HCT116 (cell line): ENCODE results near the gene RNU5D-1. TPM values are rescaled to one million over a fixed set of nuclear protein-coding genes. Genes with fewer than 3 reads are reported as not detected.
"Not testable (repeated sequence)": the region's sequence is repeated elsewhere in the genome, so short reads cannot be mapped to it uniquely, and the experiment has no call there.

ENCODE experiments used
- ATAC-seq: fragments of 200-7000 bp; cut with Tn5 transposase; 2 replicates; pipeline ENCODE4 v1.9.1; 2020; ENCODE audit warnings: mild to moderate bottlenecking, moderate library complexity
- BruUV-seq: library from RNA; stranded (reverse); fragments of 400-500 nt; replicated peaks from 2 replicates; lab custom pipeline; 2021; lab: Mats Ljungman, UMichigan
- CTCF ChIA-PET: fragments of 300-600 bp; sonication (Branson Sonifier 250); formaldehyde crosslinking; loops from one replicate; lab custom pipeline; 2021; ENCODE audit warnings: antibody characterized with exemption; lab: Charles Lee
- POLR2A ChIA-PET: fragments of 300-600, 350-600 bp; sonication (Branson Sonifier 250); formaldehyde crosslinking; loops from one replicate; lab custom pipeline; 2021; ENCODE audit warnings: antibody characterized with exemption; lab: Charles Lee
- RAD21 ChIA-PET, 2 experiments: fragments of 300-600 bp; sonication (Branson Sonifier 250); formaldehyde crosslinking; loops; one replicate each; lab custom pipeline; 2023; ENCODE audit warnings: low total read pairs in 2 of 2; ENCODE audit not compliant: uncharacterized antibody in 2 of 2, unreplicated experiment in 2 of 2, low non-redundant PET in 1 of 2; lab: Charles Lee
- DNase-seq: peaks from one replicate; pipeline ENCODE4 v3.0.0-alpha.2; 2010; ENCODE audit warnings: low read depth, low spot score
- H2AFZ ChIP-seq: fragments of 200-600 bp; shearing (Covaris generic), sonication (generic); 2 replicates; pipeline ENCODE4 v1.6.1; 2017; ENCODE audit warnings: low read depth, mixed run types, mixed read lengths, antibody characterized with exemption, low read length; ENCODE audit not compliant: poor library complexity, severe bottlenecking
- H3K27ac ChIP-seq: 2 replicates; pipeline ENCODE4 v1.5.1; 2012; ENCODE audit warnings: low read depth, low read length
- H3K27me3 ChIP-seq: fragments of 200-600 bp; sonication (generic); 2 replicates; pipeline ENCODE4 v1.6.1; 2016; ENCODE audit warnings: mixed run types, low read length, mixed read lengths; ENCODE audit not compliant: insufficient read depth
- H3K36me3 ChIP-seq, 2 experiments: fragments of 200-500 bp in 1 of 2; fragments of 200-600 bp in 1 of 2; sonication (Bioruptor generic) in 1 of 2; sonication (generic) in 1 of 2; 2 replicates each; pipeline versions ENCODE4 v1.5.1 to v1.6.1; 2014 to 2016; ENCODE audit warnings: low read length in 2 of 2, inconsistent platforms in 1 of 2, mixed read lengths in 1 of 2, mixed run types in 1 of 2; ENCODE audit not compliant: insufficient read depth in 2 of 2, control insufficient read depth in 1 of 2
- H3K4me1 ChIP-seq, 2 experiments: fragments of 200-600 bp in 1 of 2; sonication (generic) in 1 of 2; 2 replicates each; pipeline versions ENCODE4 v1.5.1 to v1.6.1; 2012 to 2017; ENCODE audit warnings: low read length in 2 of 2, inconsistent platforms in 1 of 2, mild to moderate bottlenecking in 1 of 2, mixed read lengths in 1 of 2, mixed run types in 1 of 2, moderate library complexity in 1 of 2; ENCODE audit not compliant: insufficient read depth in 2 of 2, control insufficient read depth in 1 of 2
- H3K4me2 ChIP-seq: fragments of 200-600 bp; sonication (generic); 2 replicates; pipeline ENCODE4 v1.6.1; 2017; ENCODE audit warnings: mixed run types, low read length, mixed read lengths
- H3K4me3 ChIP-seq, 2 experiments: fragments of 200-600 bp in 1 of 2; sonication (generic) in 1 of 2; replicated peaks in 1 of 2; 2 replicates each; pipeline ENCODE4 v1.5.1; 2011 to 2016; ENCODE audit warnings: low read length in 2 of 2, control low read depth in 1 of 2, low read depth in 1 of 2, mild to moderate bottlenecking in 1 of 2, mixed read lengths in 1 of 2, mixed run types in 1 of 2
- H3K79me2 ChIP-seq: fragments of 200-600 bp; sonication (generic); 2 replicates; pipeline ENCODE4 v1.6.1; 2017; ENCODE audit warnings: mild to moderate bottlenecking, mixed run types, low read length, moderate library complexity, mixed read lengths; ENCODE audit not compliant: insufficient read depth
- H3K9ac ChIP-seq: fragments of 200-600 bp; sonication (generic); 2 replicates; pipeline ENCODE4 v1.6.1; 2016; ENCODE audit warnings: low read length, mixed read lengths
- H3K9me2 ChIP-seq: fragments of 200-600 bp; sonication (generic), shearing (Covaris generic); 2 replicates; pipeline ENCODE4 v1.6.1; 2017; ENCODE audit warnings: mixed run types, mild to moderate bottlenecking, moderate library complexity; ENCODE audit not compliant: insufficient read depth
- H3K9me3 ChIP-seq, 2 experiments: fragments of 200-500 bp in 1 of 2; fragments of 200-600 bp in 1 of 2; sonication (Bioruptor generic) in 1 of 2; sonication (generic) in 1 of 2; 2 replicates each; pipeline ENCODE4 v1.6.1; 2014 to 2017; ENCODE audit warnings: low read length in 2 of 2, mixed read lengths in 2 of 2, inconsistent platforms in 1 of 2, low read depth in 1 of 2, mild to moderate bottlenecking in 1 of 2, mixed run types in 1 of 2, moderate library complexity in 1 of 2; ENCODE audit not compliant: control insufficient read depth in 1 of 2, insufficient read depth in 1 of 2
- H4K20me1 ChIP-seq: fragments of 200-600 bp; sonication (generic), shearing (Covaris generic); 2 replicates; pipeline ENCODE4 v1.6.1; 2017; ENCODE audit warnings: mixed run types, mild to moderate bottlenecking, moderate library complexity; ENCODE audit not compliant: insufficient read depth
- JUND ChIP-seq: IDR thresholded peaks from 2 replicates; pipeline ENCODE4 v1.6.1; 2012
- POLR2A ChIP-seq: IDR thresholded peaks from 2 replicates; pipeline ENCODE4 v1.7.0; 2011; ENCODE audit warnings: borderline replicate concordance; ENCODE audit not compliant: insufficient read depth, insufficient read length; ENCODE audit errors: extremely low read depth
- ZFX ChIP-seq: fragments of 450-650 bp; IDR thresholded peaks from 2 replicates; pipeline ENCODE4 v1.6.1; 2017
- intact Hi-C: fragments of 100-400 bp; cut with micrococcal nuclease; formaldehyde crosslinking; loops from 2 replicates; pipeline ENCODE4 v1.10.0; 2022
- total RNA-seq: library from RNA; stranded (reverse); gene quantifications from one replicate; pipeline ENCODE4 v1.2.1, GENCODE V29; 2021; ENCODE audit not compliant: unreplicated experiment

RNU5D-1 gene
- total RNA-seq, 1 experiment from 2014 or later, result not detected

DNA sequence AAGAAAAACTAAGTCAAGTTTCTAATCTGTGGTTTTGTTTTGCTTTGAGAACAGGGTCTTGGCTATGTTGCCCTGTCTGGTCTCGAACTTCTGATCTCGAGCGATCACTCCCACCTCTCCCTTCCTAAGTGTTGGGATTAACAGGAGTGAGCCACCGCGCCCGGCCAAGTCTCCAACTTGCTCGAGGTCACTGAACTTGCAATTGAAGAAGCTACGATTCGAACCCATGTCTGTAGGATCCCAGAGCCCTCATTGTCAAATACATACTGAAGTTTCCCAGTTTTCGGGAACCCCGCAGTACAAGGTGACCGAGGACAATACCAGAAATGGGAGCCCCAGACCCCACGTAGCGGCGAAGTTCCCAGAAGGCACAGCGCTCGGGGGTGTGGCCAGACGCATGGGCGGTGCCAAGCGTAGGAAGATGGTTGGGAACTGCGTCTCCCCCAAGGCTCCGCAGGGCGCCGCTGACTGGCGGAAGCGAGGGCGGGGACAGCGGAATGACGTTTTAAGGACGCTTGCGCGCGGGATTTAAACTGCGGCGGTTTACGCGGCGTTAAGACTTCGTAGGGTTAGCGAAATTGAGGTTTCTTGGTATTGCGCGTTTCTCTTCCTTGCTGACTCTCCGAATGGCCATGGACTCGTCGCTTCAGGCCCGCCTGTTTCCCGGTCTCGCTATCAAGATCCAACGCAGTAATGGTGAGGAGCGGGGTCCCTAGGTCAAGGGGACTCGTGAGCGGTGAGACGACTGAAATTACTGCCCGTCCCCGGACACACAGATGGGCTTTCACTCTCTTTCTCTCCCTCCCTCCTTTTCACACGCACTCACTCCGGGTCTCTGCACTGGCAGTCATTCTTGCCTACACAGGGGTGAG lies 8.6 kb upstream of the RNU5D-1 start, which contains the start of gene KIF2C (continued):
- peak; percentile 98 for TF ChIP-seq POLR2A

DNA sequence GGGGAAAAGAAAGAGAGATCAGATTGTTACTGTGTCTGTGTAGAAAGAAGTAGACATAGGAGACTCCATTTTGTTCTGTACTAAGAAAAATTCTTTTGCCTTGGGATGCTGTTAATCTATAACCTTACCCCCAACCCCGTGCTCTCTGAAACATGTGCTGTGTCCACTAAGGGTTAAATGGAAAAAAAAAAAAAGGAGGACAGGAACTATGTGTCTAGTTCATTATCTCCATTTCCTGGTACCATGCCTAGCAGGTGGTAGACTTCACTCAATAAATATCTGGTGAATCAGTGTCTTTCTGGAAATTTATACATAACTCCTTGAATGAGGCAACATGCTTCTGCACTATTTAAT lies 8.0 kb upstream of the RNU5D-1 start:
- TSS peak; percentile 99 for BruUV-seq
- H3K79me2 ChIP-seq, result peaks cover 38% of the 10 kb centered on the region
- H3K9me2 ChIP-seq, H3K27me3 ChIP-seq, H4K20me1 ChIP-seq, H3K9me3 ChIP-seq, ATAC-seq, RAD21 ChIA-PET, DNase-seq, CTCF ChIA-PET, H2AFZ ChIP-seq: not testable (repeated sequence)
- intact Hi-C loops, result loop anchor here (1.0 kb wide), 1 partner anchor 8 kb away; the partner anchor contains the start of gene RNU5D-1
- H3K9ac ChIP-seq, result peak overlapping the region; percentile 97
- peaks cover 4 to 25% of the 10 kb centered on the region in 2 experiments; a peak in 2 of 4 replicates for H3K36me3 ChIP-seq
- H3K4me1 ChIP-seq, result peaks cover 5 to 23% of the 10 kb centered on the region in 2 experiments; a peak in 3 of 4 replicates
- peak overlapping the region; percentile 65 for H3K27ac ChIP-seq
- POLR2A ChIA-PET, result interaction anchor here (1.0 to 1.1 kb wide), 2 partner anchors 12 to 17 kb away, joined by 3 to 6 read pairs; no protein-coding TSS in a partner anchor
- H3K4me3 ChIP-seq, result peak overlapping the region; percentile 75 to 95
- H3K4me2 ChIP-seq, result peak overlapping the region; percentile 85

GRCh38 chr1:44735992-44736391 lies 5.0 kb upstream of the RNU5D-1 start:
- Histone ChIP-seq H4K20me1 (no peaks in the 10 kb centered on the region), H3K27me3 (no peaks in the 10 kb centered on the region), H3K9me3 (no peaks in the 10 kb centered on the region), H3K36me3 (peaks cover 0 to 2% of the 10 kb centered on the region in 2 experiments; a peak in 1 of 4 replicates), H3K27ac (no peak overlapping the region), H3K79me2 (peaks cover 13% of the 10 kb centered on the region), H2AFZ (no peak overlapping the region), H3K4me3 (no peak overlapping the region), H3K4me1 (peaks cover 20 to 41% of the 10 kb centered on the region in 2 experiments), H3K9me2 (no peaks in the 10 kb centered on the region), H3K9ac (no peak overlapping the region), H3K4me2 (no peak overlapping the region)
- DNase-seq, result no peak
- no peak for ATAC-seq
- ChIA-PET RAD21 (no interaction called here), CTCF (no interaction called here), POLR2A (interaction anchor here (2.4 kb wide), 1 partner anchor 14 kb away, joined by 15 read pairs; no protein-coding TSS in a partner anchor)
- intact Hi-C loops, result no loop called here
- TF ChIP-seq ZFX (no peak), JUND (no peak)
- no TSS peak for BruUV-seq
